ENCODE data around the gene MED16.

The MED16 gene

DNA sequence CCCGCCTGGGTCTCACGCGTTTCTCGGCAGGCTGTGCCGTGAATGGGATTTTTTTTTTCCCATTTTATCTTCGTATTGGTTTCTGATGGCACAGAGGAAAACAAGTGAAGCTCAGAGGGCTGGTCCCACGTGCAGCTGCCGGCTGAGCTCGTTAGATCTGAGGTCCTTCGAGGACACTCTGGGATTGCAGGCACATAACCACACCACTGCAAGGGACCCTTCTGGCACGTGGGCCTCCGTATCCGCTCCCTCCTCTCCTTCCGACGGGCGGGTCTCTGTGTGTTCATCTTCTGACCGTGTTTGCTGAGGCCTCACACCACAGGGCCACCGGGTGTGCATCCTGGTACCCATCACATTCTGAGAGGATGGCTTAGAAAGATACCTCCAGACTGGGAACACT, 16.9 kb downstream of the MED16 start:
- Histone ChIP-seq H3K9me2 (ENCODE audit: low read depth, low read length) (no peaks in the 10 kb centered on the region), H3K4me1 (ENCODE audit: insufficient read depth, low read length, severe bottlenecking) (peaks cover 17% of the 10 kb centered on the region), H3K27me3 (ENCODE audit: insufficient read depth, low read length) (no peaks in the 10 kb centered on the region), H3K4me2 (ENCODE audit: low read length) (no peak overlapping the region), H3K9me3 (ENCODE audit: low read length) (no peaks in the 10 kb centered on the region), H3K9ac (ENCODE audit: low read length) (no peak overlapping the region), H3F3A (ENCODE audit: insufficient read depth, low read length) (no peaks in the 10 kb centered on the region), H4K20me1 (ENCODE audit: insufficient read depth, low read length) (no peaks in the 10 kb centered on the region), H3K79me2 (ENCODE audit: insufficient read depth, low read length) (no peaks in the 10 kb centered on the region), H3K4me3 (ENCODE audit: low read depth, low read length, poor library complexity, severe bottlenecking) (no peak overlapping the region), H3K36me3 (ENCODE audit: insufficient read depth, low read length) (peaks cover 5% of the 10 kb centered on the region), H3K27ac (ENCODE audit: low read depth, low read length, poor library complexity, severe bottlenecking) (no peak overlapping the region), H2AFZ (ENCODE audit: low read length) (no peak overlapping the region)
- TF ChIP-seq, protein P1, sequence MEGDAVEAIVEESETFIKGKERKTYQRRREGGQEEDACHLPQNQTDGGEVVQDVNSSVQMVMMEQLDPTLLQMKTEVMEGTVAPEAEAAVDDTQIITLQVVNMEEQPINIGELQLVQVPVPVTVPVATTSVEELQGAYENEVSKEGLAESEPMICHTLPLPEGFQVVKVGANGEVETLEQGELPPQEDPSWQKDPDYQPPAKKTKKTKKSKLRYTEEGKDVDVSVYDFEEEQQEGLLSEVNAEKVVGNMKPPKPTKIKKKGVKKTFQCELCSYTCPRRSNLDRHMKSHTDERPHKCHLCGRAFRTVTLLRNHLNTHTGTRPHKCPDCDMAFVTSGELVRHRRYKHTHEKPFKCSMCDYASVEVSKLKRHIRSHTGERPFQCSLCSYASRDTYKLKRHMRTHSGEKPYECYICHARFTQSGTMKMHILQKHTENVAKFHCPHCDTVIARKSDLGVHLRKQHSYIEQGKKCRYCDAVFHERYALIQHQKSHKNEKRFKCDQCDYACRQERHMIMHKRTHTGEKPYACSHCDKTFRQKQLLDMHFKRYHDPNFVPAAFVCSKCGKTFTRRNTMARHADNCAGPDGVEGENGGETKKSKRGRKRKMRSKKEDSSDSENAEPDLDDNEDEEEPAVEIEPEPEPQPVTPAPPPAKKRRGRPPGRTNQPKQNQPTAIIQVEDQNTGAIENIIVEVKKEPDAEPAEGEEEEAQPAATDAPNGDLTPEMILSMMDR (IDR thresholded peaks at IDR 0.05; ENCODE audit: low read length): no peak
- no peak for TF ChIP-seq EZH2 (IDR thresholded peaks at IDR 0.05; ENCODE audit: borderline replicate concordance, low read length)

DNA sequence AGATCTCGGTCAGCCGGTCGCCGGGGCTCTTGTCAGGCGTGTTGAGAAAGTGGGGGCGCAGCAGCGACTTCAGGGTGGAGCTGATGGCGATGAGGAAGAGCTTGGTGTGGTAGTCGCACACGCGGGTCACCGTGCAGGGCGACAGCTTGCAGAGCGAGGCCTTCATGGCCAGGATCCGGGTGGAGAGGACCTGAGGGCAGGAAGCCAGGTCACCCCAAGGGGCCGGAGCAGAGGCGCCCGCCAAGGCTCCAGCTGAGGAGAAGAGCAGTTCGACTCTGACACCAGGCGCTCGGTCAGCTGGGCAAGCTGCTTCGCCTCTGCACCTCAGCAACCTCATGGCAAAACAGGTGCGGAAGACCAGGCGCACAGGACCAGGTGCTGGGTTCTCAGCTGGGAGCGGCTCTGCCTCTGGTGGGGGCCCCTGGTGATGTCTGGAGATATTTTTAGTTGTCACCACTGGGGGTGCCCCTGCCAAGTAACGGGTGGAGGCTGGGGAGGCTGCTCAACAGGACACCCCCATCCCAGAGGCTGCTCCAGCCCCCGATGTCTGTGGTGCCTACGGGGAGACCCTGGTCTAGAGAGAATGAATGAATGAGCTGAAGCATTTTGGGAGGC, 17.6 kb downstream of the MED16 start:
- Histone ChIP-seq H3K9me2 (ENCODE audit: low read depth, low read length) (no peaks in the 10 kb centered on the region), H3K27ac (ENCODE audit: low read depth, low read length, poor library complexity, severe bottlenecking) (peak overlapping the region; percentile 42), H3K4me1 (ENCODE audit: insufficient read depth, low read length, severe bottlenecking) (peaks cover 17% of the 10 kb centered on the region), H3F3A (ENCODE audit: insufficient read depth, low read length) (no peaks in the 10 kb centered on the region), H2AFZ (ENCODE audit: low read length) (no peak overlapping the region), H3K79me2 (ENCODE audit: insufficient read depth, low read length) (no peaks in the 10 kb centered on the region), H3K4me2 (ENCODE audit: low read length) (no peak overlapping the region), H3K4me3 (ENCODE audit: low read depth, low read length, poor library complexity, severe bottlenecking) (no peak overlapping the region), H4K20me1 (ENCODE audit: insufficient read depth, low read length) (no peaks in the 10 kb centered on the region), H3K9me3 (ENCODE audit: low read length) (no peaks in the 10 kb centered on the region), H3K36me3 (ENCODE audit: insufficient read depth, low read length) (peaks cover 4% of the 10 kb centered on the region; the same call in 1 of the 2 replicates), H3K27me3 (ENCODE audit: insufficient read depth, low read length) (no peaks in the 10 kb centered on the region), H3K9ac (ENCODE audit: low read length) (no peak overlapping the region)
- TF ChIP-seq EZH2 (IDR thresholded peaks at IDR 0.05; ENCODE audit: borderline replicate concordance, low read length): no peak
- TF ChIP-seq, protein P1 (IDR thresholded peaks at IDR 0.05; ENCODE audit: low read length): no peak

GRCh38 chr19:873561-874041, 19.4 kb downstream of the MED16 start:
- Histone ChIP-seq H3K9me2 (ENCODE audit: low read depth, low read length) (no peaks in the 10 kb centered on the region), H3K36me3 (ENCODE audit: insufficient read depth, low read length) (peaks cover 15% of the 10 kb centered on the region), H2AFZ (ENCODE audit: low read length) (no peak overlapping the region), H3K27me3 (ENCODE audit: insufficient read depth, low read length) (no peaks in the 10 kb centered on the region), H3F3A (ENCODE audit: insufficient read depth, low read length) (no peaks in the 10 kb centered on the region), H3K4me3 (ENCODE audit: low read depth, low read length, poor library complexity, severe bottlenecking) (peak overlapping the region; percentile 12), H3K79me2 (ENCODE audit: insufficient read depth, low read length) (no peaks in the 10 kb centered on the region), H3K9me3 (ENCODE audit: low read length) (no peaks in the 10 kb centered on the region), H3K4me1 (ENCODE audit: insufficient read depth, low read length, severe bottlenecking) (peaks cover 17% of the 10 kb centered on the region), H3K9ac (ENCODE audit: low read length) (no peak overlapping the region), H4K20me1 (ENCODE audit: insufficient read depth, low read length) (no peaks in the 10 kb centered on the region), H3K27ac (ENCODE audit: low read depth, low read length, poor library complexity, severe bottlenecking) (no peak overlapping the region), H3K4me2 (ENCODE audit: low read length) (peak overlapping the region; percentile 20; the same call in 1 of the 2 replicates)
- TF ChIP-seq, protein P1 (IDR thresholded peaks at IDR 0.05; ENCODE audit: low read length): no peak
- TF ChIP-seq EZH2 (IDR thresholded peaks at IDR 0.05; ENCODE audit: borderline replicate concordance, low read length): no peak
